WERI-Rb-1 (cell line): Measurements from ENCODE around the gene CTIF.

ENCODE experiments used
- DNase-seq: peaks from one replicate; pipeline ENCODE4 v3.0.0-alpha.2; 2020
- H3K27ac ChIP-seq: fragments of 250-450 bp; sonication (Bioruptor Pico); 2 replicates; pipeline ENCODE4 v1.5.1; 2020; ENCODE audit warnings: mild to moderate bottlenecking, moderate library complexity
- H3K27me3 ChIP-seq: fragments of 250-450 bp; sonication (Bioruptor Pico); 2 replicates; pipeline ENCODE4 v1.5.1; 2021; ENCODE audit warnings: mild to moderate bottlenecking, low read depth, moderate library complexity; ENCODE audit not compliant: insufficient read depth, severe bottlenecking
- H3K36me3 ChIP-seq: fragments of 250-450 bp; sonication (Bioruptor Pico); 2 replicates; pipeline ENCODE4 v1.5.1; 2020; ENCODE audit warnings: mild to moderate bottlenecking, moderate library complexity
- H3K4me3 ChIP-seq: 2 replicates; pipeline ENCODE4 v1.5.1; 2011; ENCODE audit warnings: low read depth, mild to moderate bottlenecking, control low read depth, low read length
- H3K9me3 ChIP-seq: fragments of 250-450 bp; sonication (Bioruptor Pico); 2 replicates; pipeline ENCODE4 v1.5.1; 2021; ENCODE audit warnings: mild to moderate bottlenecking, moderate library complexity; ENCODE audit not compliant: severe bottlenecking
- TF ChIP-seq, protein P1 (sequence below): IDR thresholded peaks from 2 replicates; pipeline ENCODE4 v1.5.1; 2011; ENCODE audit warnings: low read depth, mild to moderate bottlenecking, control low read depth, inconsistent platforms, low read length

CTIF gene

DNA sequence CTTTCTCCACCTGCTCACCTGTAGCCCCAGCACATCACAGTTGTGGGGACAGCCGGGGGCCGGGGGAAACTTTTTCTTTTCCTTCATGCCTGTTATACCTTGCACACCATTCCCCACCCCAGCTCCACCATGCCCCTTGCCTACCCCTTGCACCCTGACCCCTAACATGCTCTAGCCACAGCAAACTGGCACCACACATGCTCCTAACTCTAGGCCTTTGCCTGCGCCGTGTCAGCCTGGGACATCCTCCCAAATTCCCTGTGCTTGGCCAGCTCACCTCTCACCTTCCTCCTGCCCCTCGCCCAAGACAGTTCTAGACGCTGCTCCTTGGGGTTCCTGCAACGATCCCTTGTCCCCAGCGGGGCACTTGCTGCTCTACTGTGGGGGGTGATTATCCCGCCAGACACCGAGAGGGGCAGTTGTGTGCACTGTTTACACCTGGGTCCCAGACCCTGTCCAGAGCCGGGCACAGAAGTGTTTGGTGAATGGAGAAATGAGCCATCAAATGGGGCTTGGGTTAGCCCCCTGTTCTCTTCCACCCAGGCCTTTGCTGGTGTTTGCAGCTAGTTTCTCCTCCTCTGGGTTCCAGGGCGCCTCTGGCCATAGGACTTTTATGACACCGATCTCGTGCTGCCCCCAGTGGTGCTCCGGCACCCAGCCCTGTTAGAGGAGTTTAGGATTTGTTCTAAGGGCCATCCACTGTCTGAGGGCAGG is 129.8 kb downstream of the CTIF start:
- H3K27ac ChIP-seq, result no peak overlapping the region
- no peaks in the 10 kb centered on the region for H3K27me3 ChIP-seq
- no peak overlapping the region for H3K4me3 ChIP-seq
- H3K36me3 ChIP-seq, result peaks cover 39% of the 10 kb centered on the region
- TF ChIP-seq, protein P1, sequence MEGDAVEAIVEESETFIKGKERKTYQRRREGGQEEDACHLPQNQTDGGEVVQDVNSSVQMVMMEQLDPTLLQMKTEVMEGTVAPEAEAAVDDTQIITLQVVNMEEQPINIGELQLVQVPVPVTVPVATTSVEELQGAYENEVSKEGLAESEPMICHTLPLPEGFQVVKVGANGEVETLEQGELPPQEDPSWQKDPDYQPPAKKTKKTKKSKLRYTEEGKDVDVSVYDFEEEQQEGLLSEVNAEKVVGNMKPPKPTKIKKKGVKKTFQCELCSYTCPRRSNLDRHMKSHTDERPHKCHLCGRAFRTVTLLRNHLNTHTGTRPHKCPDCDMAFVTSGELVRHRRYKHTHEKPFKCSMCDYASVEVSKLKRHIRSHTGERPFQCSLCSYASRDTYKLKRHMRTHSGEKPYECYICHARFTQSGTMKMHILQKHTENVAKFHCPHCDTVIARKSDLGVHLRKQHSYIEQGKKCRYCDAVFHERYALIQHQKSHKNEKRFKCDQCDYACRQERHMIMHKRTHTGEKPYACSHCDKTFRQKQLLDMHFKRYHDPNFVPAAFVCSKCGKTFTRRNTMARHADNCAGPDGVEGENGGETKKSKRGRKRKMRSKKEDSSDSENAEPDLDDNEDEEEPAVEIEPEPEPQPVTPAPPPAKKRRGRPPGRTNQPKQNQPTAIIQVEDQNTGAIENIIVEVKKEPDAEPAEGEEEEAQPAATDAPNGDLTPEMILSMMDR, result 0 out of 2 replicates have a peak, but pooled peaks have one; percentile 17
- H3K9me3 ChIP-seq, result peaks cover 21% of the 10 kb centered on the region
- no peak for DNase-seq

DNA sequence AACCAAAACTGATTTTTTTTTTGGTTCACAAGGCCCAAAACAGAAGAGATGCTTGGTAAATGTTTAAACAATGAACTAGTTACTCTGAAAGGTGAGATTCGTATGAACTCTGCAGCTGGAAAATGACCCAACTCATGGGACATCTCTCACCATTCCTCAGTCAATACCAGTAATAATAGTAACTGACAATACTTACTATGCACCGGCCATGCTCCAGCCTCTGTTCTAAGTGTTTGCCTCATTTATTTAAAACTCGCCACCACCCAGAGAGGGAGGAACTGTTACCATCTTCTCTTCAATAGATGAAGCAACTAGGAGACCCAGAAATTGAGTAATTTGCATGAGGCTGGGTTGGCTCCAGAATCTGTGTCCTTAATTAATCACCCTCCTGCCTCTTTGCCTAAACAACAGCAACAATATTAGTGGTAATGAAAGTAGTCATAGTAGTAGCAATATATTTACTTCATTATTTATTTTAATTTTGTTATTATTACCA is 130.4 kb downstream of the CTIF start:
- peaks cover 21% of the 10 kb centered on the region for H3K9me3 ChIP-seq
- peaks cover 39% of the 10 kb centered on the region for H3K36me3 ChIP-seq
- no peak overlapping the region for H3K4me3 ChIP-seq
- TF ChIP-seq, protein P1, result no peak
- H3K27me3 ChIP-seq, result no peaks in the 10 kb centered on the region
- H3K27ac ChIP-seq, result no peak overlapping the region
- DNase-seq, result no peak

DNA sequence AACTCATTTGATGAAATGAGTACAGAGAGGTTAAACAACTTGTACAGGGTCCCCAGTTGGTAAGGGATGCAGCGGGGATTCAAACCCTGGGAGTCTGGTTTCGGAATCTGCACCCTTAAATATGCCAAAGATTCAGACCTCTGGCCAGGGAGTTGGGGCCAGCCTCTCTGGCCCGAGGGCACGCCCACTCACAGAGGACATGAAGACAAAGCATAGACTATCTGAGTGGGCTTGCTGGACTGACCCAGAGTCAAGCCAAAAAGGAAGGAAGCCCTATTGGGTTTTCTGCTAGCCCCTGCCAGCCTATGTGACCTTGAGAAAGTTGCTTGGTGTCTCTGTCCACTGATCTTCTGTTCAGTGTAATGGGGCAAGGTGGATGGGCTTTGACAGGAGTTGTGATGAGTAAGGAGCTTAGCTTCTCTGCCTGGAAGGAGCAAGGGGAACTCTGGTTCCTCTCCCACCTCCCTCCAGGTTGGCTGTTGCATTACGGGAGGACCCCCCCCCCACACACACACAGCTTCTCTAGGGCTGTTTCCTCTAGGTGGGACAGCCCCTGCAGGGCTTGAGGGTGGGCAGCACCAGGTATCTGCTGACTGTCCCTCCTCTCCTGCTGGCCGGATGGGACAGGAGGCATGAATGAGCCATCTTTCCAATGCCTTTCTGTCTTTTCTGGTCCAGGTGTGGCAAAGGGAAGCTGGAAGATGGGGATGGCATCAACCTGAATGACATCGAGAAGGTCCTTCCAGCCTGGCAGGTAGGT is 131.3 kb downstream of the CTIF start:
- Histone ChIP-seq H3K27me3 (no peaks in the 10 kb centered on the region), H3K4me3 (no peak overlapping the region), H3K36me3 (peaks cover 37% of the 10 kb centered on the region), H3K9me3 (peaks cover 21% of the 10 kb centered on the region), H3K27ac (no peak overlapping the region)
- DNase-seq, result no peak
- TF ChIP-seq, protein P1, result no peak

DNA sequence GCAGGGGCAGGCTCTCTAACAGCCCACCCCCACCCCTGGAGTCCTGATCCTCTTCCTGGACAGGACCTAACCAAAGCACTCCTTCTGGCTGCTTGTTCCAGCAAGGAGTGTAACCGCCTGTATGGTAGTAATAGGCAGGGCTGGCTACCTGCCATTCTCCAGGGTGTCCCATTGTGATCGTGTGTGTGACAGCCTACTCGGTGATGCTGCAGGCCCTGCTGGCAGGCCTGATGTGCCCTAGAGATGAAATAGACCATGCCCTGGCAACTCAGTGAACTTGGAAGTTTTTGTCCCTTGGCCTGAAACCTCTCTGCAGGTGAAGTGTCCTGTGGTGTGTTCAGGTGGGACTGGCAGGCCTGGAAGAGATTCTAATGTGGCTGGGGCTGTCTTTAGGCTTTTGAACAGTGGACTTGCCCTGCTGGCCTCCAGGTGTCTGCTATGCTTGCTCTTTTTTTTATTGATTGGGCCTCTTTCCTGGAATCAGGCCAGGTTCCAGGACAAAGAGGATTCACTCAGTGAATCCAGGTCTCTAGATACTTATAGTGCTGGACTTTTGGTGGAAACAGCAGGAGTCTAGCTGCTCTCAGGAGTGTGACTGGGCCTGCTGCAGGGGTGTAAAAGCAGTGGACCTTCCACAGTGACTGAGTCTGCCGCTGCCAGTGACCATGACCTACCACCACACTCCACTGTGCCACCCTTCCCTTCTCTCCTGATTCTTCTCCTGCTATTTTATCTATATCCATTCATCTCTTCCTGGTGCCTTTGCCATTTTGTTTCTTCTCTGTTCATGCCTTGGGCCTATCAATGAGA is 132.1 kb downstream of the CTIF start:
- no peak for DNase-seq
- H3K36me3 ChIP-seq, result peaks cover 29% of the 10 kb centered on the region
- peaks cover 16% of the 10 kb centered on the region for H3K9me3 ChIP-seq
- no peak overlapping the region for H3K4me3 ChIP-seq
- TF ChIP-seq, protein P1, result no peak
- H3K27ac ChIP-seq, result no peak overlapping the region
- H3K27me3 ChIP-seq, result no peaks in the 10 kb centered on the region

DNA sequence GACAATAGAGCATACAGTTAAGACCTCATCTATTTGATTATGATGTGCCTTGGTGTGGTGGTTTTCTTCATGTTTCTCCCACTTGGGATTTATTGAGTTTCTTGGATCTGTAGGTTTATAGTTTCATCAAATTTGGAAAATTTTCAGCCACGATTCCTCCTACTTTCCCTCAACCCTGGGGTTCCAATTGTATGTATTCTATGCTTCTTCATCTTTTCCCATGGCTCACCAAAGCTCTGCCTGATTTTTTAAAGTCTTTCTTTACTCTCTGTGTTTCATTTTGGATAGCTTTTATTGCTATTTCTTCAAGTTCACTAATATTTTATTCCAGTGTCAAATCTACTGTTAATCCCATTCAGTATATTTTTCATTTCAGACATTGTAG is 132.7 kb downstream of the CTIF start:
- H3K36me3 ChIP-seq, result peaks cover 23% of the 10 kb centered on the region
- H3K4me3 ChIP-seq, result no peak overlapping the region
- TF ChIP-seq, protein P1, result no peak
- no peak overlapping the region for H3K27ac ChIP-seq
- peaks cover 16% of the 10 kb centered on the region for H3K9me3 ChIP-seq
- DNase-seq, result no peak
- H3K27me3 ChIP-seq, result no peaks in the 10 kb centered on the region
